ENCODE measurements around the gene ORAI3. TPM values are rescaled to one million over a fixed set of nuclear protein-coding genes. Genes with fewer than 3 reads are reported as not detected.

The ORAI3 gene
- total and polyA plus RNA-seq, 2 of the 13 experiments (the other 11 are each of a cell fraction or from before 2014, with no cell fraction given): 11.4 to 32.0 TPM

GRCh38 chr16:30996985-30997724 is 48.3 kb downstream of the ORAI3 start (continued):
- TF ChIP-seq BCL6 (CRISPR knock-in tag; IDR thresholded peaks at IDR 0.05) (peak; percentile 57), ZNF761 (CRISPR knock-in tag; conservative IDR thresholded peaks at IDR 0.05) (peak; percentile 25; the same call in 1 of the 2 replicates), ZBTB8A (CRISPR knock-in tag; IDR thresholded peaks at IDR 0.05; ENCODE audit: borderline replicate concordance, low read depth) (no peak), MXD4 (CRISPR knock-in tag; IDR thresholded peaks at IDR 0.05) (no peak), NBN (conservative IDR thresholded peaks at IDR 0.05) (no peak), ZIK1 (CRISPR knock-in tag; IDR thresholded peaks at IDR 0.05; ENCODE audit: borderline replicate concordance, low read depth) (peak; percentile 62; the same call in 1 of the 2 replicates), ZNF224 (CRISPR knock-in tag; IDR thresholded peaks at IDR 0.05) (no peak), RBM22 (optimal IDR thresholded peaks at IDR 0.05; ENCODE audit: low read length) (no peak), ZNF775 (CRISPR knock-in tag; IDR thresholded peaks at IDR 0.05; ENCODE audit: borderline replicate concordance) (no peak), TFDP2 (CRISPR knock-in tag; IDR thresholded peaks at IDR 0.05) (peak; percentile 71; the same call in 1 of the 2 replicates), YEATS2 (CRISPR knock-in tag; IDR thresholded peaks at IDR 0.05; ENCODE audit: borderline replicate concordance) (peak; percentile 54; the same call in 1 of the 2 replicates), PPARG (CRISPR knock-in tag; conservative IDR thresholded peaks at IDR 0.05) (no peak), KDM1A (CRISPR knock-in tag; IDR thresholded peaks at IDR 0.05) (no peak), KDM5B (CRISPR knock-in tag; IDR thresholded peaks at IDR 0.05; ENCODE audit: borderline replicate concordance) (peak; percentile 79), ZNF570 (CRISPR knock-in tag; IDR thresholded peaks at IDR 0.05; ENCODE audit: borderline replicate concordance) (peak; percentile 15; the same call in 1 of the 2 replicates), SAFB2 (CRISPR knock-in tag; IDR thresholded peaks at IDR 0.05; ENCODE audit: borderline replicate concordance, low read depth) (0 out of 2 replicates have a peak, but pooled peaks have one; percentile 36), ZBTB44 (CRISPR knock-in tag; IDR thresholded peaks at IDR 0.05) (0 out of 2 replicates have a peak, but pooled peaks have one; percentile 54), ZHX2 (IDR thresholded peaks at IDR 0.05; ENCODE audit: low read depth) (peak; percentile 17), ZHX2 (CRISPR knock-in tag; IDR thresholded peaks at IDR 0.05; ENCODE audit: borderline replicate concordance) (peak; percentile 67; the same call in 1 of the 2 replicates), MLX (CRISPR knock-in tag; IDR thresholded peaks at IDR 0.05) (peak; percentile 47; the same call in 1 of the 2 replicates), FOXP1 (IDR thresholded peaks at IDR 0.05) (no peak), FOXP1 (CRISPR knock-in tag; IDR thresholded peaks at IDR 0.05) (no peak)
